ENCODE measurements around the gene LRRC8C.

The LRRC8C gene

DNA sequence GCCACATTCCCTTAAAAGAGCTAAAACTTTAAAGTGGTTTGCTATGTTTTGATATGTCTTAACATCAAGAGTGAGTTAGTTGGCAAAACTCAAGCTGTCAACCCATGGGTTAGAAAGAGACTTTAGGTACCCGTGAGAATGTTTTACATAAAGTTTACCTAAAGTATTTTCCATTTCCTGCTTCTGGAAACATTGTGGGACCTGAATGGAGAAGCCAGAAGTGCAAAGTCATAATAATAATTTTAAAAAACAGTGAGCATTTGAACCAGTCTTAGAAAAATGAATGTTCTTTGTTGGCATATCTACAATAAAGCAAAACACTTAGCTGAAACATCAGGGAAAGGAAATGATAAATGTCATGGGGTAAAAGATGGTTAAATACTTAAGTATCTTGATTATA, 34.8 kb downstream of the LRRC8C start:
- TF ChIP-seq, protein P1, sequence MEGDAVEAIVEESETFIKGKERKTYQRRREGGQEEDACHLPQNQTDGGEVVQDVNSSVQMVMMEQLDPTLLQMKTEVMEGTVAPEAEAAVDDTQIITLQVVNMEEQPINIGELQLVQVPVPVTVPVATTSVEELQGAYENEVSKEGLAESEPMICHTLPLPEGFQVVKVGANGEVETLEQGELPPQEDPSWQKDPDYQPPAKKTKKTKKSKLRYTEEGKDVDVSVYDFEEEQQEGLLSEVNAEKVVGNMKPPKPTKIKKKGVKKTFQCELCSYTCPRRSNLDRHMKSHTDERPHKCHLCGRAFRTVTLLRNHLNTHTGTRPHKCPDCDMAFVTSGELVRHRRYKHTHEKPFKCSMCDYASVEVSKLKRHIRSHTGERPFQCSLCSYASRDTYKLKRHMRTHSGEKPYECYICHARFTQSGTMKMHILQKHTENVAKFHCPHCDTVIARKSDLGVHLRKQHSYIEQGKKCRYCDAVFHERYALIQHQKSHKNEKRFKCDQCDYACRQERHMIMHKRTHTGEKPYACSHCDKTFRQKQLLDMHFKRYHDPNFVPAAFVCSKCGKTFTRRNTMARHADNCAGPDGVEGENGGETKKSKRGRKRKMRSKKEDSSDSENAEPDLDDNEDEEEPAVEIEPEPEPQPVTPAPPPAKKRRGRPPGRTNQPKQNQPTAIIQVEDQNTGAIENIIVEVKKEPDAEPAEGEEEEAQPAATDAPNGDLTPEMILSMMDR (IDR thresholded peaks at IDR 0.05; ENCODE audit: low read depth, low read length): no peak
- no peak overlapping the region for H3K4me3 ChIP-seq (ENCODE audit: low read depth, low read length)

DNA sequence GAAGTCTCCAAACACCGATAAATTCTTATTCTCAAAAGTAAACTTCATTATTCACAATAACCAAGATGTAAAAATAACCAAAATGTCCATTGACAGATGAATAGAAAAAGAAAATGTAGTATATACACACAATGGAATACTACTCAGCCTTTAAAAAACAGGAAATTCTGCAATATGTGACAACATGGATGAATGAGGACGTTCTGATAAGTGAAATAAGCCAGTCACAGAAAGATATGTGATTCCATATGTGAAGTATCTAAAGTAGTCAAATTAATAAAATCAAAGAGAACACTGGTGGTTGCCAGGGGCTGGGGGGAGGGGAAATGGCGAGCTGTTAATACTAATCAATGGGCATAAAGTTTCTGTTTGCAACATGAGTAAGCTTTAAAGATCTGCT, 36.0 kb downstream of the LRRC8C start:
- TF ChIP-seq, protein P1 (IDR thresholded peaks at IDR 0.05; ENCODE audit: low read depth, low read length): no peak
- no peak overlapping the region for H3K4me3 ChIP-seq (ENCODE audit: low read depth, low read length)

DNA sequence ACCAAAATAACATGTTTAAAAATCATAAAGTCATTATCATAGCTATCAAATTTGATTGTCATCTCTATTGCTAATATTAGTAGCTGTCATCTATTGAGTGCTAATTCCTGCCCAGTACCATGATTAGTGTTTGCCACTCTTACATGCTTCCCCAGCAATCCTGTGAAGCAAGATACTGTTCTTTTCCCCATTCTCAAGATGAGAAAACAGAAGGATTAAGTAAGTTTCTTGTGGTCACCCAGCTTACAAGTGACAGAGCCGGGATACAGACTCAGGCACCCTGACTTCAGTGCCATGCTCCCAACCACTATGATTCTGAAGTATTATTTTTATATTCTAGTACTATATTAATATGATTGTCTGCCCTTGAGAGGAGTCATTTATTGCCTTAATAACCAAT, 36.5 kb downstream of the LRRC8C start:
- TF ChIP-seq, protein P1 (IDR thresholded peaks at IDR 0.05; ENCODE audit: low read depth, low read length): no peak
- H3K4me3 ChIP-seq (ENCODE audit: low read depth, low read length): no peak overlapping the region

DNA sequence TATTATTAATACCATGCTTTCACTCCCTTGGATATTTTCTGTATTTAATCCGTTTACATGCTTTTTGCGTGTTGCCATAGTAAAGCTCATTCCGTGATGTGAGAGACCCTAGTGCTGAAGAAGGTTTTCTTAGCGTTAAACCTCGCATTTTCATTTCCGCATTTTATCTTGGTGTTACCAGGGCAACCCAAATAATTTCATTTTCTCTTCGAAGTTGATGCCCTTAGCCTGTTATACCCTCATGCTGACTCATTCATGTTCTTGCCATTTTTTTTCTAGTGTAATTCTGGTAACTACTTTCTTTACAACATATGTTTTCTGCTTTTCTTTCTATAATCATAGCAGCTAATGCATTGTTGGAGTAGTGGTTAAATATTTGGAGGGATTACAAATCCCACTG, 37.2 kb downstream of the LRRC8C start:
- no peak overlapping the region for H3K4me3 ChIP-seq (ENCODE audit: low read depth, low read length)
- TF ChIP-seq, protein P1 (IDR thresholded peaks at IDR 0.05; ENCODE audit: low read depth, low read length): no peak

DNA sequence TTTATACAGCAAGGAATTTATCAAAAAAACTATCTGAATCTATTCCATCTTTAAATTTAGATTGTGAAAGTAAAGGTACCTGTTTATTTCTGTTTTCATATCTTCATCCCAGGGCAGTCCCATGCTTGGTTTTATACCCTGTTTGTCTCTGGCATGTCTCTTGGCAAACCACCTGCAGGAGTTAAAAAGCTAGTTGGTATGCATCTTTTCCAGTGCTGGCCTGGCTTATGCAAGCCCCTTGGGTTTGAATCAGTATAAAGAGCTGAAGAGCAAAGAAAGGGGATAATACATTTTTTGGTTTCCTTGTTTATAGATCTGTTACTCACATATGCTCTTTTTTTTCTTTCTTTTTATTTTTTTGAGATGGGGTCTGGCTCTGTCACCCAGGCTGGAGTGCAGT, 37.8 kb downstream of the LRRC8C start:
- TF ChIP-seq, protein P1 (IDR thresholded peaks at IDR 0.05; ENCODE audit: low read depth, low read length): no peak
- no peak overlapping the region for H3K4me3 ChIP-seq (ENCODE audit: low read depth, low read length)

DNA sequence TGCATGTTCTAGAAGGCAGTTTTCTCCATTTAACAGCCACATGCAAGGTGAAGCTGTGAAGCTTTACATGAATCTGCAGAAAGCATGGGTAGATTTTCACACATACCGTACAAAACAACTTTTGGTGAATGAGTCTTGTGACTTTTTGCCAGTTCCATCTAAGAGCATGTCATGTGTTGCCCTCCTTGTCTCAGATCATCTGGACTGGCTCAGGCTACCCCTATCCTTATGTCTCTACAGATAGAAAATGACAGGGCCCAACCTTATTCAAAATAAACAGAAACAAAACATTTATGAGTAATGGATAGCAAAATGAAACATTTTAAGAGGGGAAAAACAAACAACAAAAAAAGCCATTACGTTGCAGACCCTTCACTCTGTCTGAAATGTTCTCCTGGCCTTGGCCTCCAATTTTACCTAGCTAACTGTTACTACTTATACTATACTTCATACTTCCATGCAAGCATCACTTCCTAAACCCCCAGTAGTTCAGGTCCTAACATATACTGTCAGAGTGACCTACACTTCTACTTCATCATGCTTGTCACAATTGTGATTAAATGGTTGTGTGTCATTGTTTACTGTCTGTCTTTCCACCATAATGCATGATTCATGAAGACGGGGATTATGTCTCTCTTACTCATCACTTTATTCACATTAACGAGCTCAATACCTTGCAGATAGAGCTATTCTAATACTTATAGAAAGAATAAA, 39.0 kb downstream of the LRRC8C start:
- TF ChIP-seq, protein P1 (IDR thresholded peaks at IDR 0.05; ENCODE audit: low read depth, low read length): no peak
- no peak overlapping the region for H3K4me3 ChIP-seq (ENCODE audit: low read depth, low read length)

DNA sequence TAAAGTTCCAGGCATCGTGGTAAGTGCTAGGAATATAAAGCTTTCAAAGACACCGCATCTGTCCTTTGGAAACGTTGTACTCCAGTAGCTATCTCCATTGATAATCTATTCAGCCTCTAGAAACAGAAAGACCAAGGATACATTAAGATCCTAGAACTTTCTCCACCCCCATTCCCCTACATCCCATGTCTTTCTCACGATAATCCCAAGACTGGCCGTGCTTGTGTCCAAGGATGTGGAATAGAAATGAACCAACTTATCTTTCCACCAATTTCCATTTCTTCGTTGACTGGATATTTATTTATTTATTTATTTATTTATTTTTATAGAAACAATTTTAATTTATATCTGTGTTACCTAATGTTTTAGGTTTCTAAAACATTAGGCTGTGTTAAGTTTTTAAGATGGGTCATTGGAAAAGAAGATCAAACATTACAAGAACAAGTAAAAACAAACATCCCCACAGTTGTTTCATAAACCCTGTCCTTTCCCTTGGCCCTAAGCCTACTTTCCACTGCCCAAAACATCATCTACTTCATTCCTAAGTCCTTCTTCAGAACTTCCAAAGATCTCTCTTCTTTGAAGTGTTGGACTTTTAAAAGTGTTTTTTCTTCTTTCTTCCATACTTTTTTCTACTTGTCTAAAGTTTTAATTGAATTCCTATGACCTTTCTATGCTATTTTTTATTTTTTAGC, 39.7 kb downstream of the LRRC8C start:
- H3K4me3 ChIP-seq (ENCODE audit: low read depth, low read length): no peak overlapping the region
- TF ChIP-seq, protein P1 (IDR thresholded peaks at IDR 0.05; ENCODE audit: low read depth, low read length): no peak
